Hematopoietic multipotent progenitor cell treated with erythropoietin and hydrocortisone succinate and interleukin-3 and kit ligand, for 6 days (in vitro differentiated cells): ENCODE results near the gene TLK1.

ENCODE experiments used
- DNase-seq: peaks from one replicate; pipeline ENCODE4 v3.0.0-alpha.2; 2015

The TLK1 gene

DNA sequence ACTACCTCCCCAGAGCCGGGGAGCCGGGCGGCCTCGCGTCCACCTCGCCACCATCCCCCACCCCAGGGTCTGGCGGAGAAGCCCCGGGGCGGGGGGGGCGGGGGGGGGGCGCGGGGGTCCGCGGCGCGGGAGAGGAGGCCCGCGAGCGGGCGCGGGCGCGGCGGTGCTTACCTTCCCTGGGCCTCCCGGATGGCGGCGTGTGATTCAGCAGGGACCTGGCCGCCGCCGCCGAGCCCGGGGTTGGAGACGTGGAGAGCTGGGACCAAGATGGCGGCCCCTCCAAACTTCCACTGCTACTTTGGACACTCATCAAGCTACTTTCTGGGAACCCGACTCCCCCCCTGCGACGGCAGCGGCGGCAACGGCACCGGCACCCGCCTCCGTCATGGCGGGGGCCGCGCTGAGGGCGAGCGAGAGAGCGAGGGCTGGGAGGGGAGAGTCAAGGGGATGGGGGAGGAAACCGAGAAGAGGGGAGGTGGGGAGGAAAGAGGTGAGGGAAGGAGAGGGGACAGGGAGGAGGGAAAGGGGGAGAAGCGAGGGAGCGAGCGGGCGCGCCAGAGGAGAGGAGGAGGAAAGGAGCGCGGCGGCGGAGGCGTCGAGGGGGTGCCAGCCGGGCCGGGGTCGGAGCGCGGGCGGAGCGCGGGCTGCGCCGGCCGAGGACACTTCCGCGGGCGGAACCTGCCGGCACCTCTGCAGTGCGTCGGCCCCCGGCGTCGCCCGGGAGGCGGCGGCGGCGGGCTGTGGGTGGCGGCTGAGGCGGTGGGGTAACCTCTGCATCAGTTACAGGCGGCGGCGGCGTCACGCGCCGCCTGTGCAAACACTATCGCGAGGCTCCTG lies at the start of gene TLK1:
Gene TLK1 (minus strand): TSS at position 775 of the 837 bp plus-strand sequence. CDS start 465 bp downstream, at position 310.
- peak; percentile 81 for DNase-seq

DNA sequence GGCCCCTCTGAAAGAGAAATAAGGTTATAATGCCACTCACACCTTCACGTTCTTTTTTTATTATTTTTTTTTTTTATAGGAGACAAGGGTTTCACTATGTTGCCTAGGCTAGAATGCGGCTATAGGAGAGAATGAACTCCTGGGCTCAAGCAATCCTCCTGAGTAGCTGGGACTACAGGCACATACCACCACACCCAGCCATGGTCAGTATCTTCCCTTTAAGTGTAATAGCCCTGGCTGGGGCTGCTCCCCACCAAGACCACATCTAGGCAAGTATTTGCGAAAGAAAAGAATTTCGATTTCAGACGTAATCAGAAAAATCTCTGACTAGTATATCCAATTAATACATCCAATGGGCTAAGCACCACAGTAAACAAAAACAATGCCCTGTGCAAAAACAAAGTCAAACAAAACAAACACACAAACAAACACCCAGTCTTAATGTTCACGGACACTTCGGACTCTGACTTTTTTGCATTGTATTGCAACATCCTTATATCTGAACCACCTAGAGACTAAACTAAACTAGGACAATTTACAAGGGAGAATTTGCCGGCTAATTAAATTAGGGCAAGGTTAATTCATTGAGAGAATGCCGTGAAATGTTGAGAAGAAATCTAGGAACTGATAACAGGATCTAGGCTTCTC lies 49.6 kb upstream of the TLK1 start:
- no peak for DNase-seq

- DNase-seq: peak; percentile 61
Measured at GRCh38 chr2:171208657-171209056, 48.0 kb upstream of the TLK1 start.

- no peak for DNase-seq
Measured at GRCh38 chr2:171206422-171207115, 45.9 kb upstream of the TLK1 start.

- no peak for DNase-seq
Measured at GRCh38 chr2:171205551-171205950, 44.9 kb upstream of the TLK1 start.

- DNase-seq: no peak
Measured at GRCh38 chr2:171201767-171202166, 41.1 kb upstream of the TLK1 start.

DNA sequence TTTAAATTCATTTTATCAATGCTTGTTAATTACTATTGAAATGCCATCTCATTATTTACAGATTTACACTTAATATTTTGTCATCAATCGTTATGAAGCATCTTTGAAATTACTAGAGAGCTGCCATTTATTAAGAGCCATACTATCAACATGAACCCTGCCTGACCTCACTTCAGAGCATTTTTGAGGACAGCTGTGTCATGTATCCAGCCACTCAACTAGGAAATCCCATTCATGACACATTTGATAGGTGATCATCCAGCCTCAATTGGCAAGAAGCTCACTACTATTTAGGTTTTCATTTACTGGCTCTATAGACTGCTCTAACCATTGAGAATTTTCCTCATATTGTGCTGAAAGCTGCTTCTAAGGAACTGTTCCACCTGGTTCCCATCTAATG lies 40.6 kb upstream of the TLK1 start:
- DNase-seq: no peak

DNA sequence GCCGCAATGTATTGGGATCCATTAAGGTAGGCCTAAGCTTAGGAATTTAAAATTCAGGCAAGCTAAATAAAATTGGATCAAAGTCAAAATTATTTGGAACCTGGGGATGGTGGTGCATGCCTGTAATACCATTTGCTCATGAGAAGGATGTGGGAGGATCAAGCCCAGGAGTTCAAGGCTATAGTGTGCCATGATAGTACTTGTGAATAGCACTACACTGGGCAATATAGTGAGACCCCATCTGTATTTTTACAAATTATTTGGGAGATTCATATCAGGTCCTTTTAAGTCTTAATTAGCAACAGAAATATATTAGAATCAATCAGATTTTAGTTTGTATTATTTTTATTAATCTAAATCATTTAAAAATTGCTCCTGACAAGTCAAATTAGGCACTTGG lies 39.8 kb upstream of the TLK1 start:
- DNase-seq: no peak

DNA sequence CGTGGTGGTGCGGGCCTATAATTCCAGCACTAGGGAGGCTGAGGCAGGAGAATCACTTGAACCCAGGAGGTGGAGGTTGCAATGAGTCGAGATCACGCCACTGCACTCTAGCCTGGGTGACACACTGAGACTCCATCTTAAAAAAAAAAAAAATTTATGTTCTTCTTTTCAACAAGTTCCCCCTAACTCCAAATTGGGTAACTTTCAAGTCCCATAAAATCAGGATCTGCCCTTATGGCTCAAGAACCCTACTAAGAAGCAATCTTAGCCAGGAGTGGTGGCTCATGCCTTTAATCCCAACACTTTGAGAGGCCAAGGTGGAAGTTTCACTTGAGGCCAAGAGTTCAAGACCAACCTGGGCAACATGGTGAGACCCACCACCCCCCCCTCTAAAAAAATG lies 30.3 kb upstream of the TLK1 start:
- no peak for DNase-seq

- no peak for DNase-seq
Measured at GRCh38 chr2:171187819-171188218, 27.1 kb upstream of the TLK1 start.

DNA sequence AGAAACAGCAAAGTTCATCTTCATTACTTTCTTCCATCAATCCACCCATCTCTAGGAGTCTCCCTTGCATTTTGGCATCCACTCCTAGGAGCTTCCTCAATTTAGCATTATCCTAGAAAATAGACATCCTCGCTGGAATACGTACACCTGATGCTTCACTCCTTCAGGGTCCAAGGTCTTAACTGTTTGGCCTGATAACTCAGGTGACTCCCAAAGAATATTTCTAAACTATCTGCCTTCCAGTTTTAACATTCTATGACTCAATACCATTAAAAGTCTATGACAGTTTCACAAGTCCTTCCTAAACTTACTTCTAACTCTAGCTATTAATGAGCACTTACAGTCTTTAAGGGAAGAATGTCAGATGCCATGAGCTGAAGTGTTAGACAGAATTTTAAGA lies 26.5 kb upstream of the TLK1 start:
- no peak for DNase-seq

GRCh38 chr2:171185941-171186340 lies 25.2 kb upstream of the TLK1 start:
- no peak for DNase-seq

DNA sequence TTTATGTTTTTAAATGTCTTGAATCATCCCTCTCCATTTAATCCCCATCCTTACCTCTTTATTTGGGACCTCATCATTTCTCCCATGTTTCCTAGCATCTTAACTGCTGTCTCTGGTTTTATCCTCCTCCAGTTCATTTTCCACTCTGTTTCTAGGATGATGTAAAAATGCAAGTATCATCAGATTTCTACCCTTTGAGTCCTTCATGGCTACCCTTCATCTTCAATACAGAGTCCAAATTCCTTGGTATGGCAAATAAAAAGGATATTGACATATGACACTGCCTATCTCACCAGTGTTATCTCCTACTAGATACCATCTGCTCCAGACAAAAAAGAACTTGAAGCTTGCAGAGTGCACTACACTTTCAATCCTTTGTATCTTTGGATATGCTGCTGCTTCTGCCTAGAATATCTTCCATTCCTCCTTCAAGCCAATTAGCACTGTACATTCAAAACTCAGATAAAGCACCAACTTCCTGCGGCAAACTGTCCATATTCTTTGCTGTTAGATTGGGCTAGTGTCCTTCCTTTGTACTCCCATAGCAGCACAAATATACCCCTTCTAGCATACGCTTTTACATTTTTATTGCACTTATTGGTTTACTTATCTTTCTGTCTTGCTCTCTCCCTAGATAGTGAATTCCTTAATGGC lies 24.6 kb upstream of the TLK1 start:
- no peak for DNase-seq

- DNase-seq: no peak
Measured at GRCh38 chr2:171181064-171182049, 20.7 kb upstream of the TLK1 start.

GRCh38 chr2:171180229-171180930 lies 19.7 kb upstream of the TLK1 start:
- DNase-seq: no peak

- DNase-seq: no peak
Measured at GRCh38 chr2:171178993-171179392, 18.3 kb upstream of the TLK1 start.

GRCh38 chr2:171176516-171176915 lies 15.8 kb upstream of the TLK1 start:
- DNase-seq: no peak

- no peak for DNase-seq
Measured at GRCh38 chr2:171174075-171174474, 13.4 kb upstream of the TLK1 start.

- DNase-seq: no peak
Measured at GRCh38 chr2:171173087-171173486, 12.4 kb upstream of the TLK1 start.

- no peak for DNase-seq
Measured at GRCh38 chr2:171171808-171172207, 11.1 kb upstream of the TLK1 start.

DNA sequence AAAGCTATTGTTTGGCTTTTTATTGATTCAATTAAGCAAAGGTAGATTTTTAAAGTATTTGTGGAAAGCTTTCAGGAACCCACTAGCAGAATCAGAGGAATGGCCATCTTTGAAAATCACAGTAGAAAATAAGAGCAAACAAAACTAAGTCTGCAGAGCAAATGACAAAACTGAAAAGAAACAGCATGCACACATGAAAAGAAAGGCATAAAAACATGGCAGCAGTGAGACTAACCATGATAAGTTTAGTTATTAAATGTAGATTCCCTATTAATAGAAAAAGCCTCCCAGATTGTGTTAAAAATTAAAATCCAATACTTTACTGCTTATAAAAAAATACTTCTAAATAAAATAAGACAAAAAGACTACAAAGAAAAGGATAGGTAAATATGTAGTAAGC lies 9.1 kb upstream of the TLK1 start:
- DNase-seq: no peak
